HepG2 (cell line): ENCODE measurements around the gene SIDT1. TPM values are rescaled to one million over a fixed set of nuclear protein-coding genes. Genes with fewer than 3 reads are reported as not detected.

ENCODE experiments used
- DRAP1 ChIP-seq: IDR thresholded peaks from 2 replicates; pipeline ENCODE4 v1.6.1; 2016; ENCODE audit warnings: missing genetic modification reagents, missing compliant biosample characterization
- EHMT2 ChIP-seq: fragments of 200-600 bp; sonication (generic); IDR thresholded peaks from 2 replicates; pipeline ENCODE4 v1.7.0; 2017; ENCODE audit warnings: antibody characterized with exemption, low read depth, low read length, borderline replicate concordance
- GATAD1 ChIP-seq: IDR thresholded peaks from 2 replicates; pipeline ENCODE4 v1.6.1; 2016; ENCODE audit warnings: missing genetic modification reagents, missing compliant biosample characterization
- HCFC1 ChIP-seq: fragments of 150-350 bp; IDR thresholded peaks from 2 replicates; pipeline ENCODE4 v1.6.1; 2014; ENCODE audit warnings: low read depth, low read length
- HIVEP1 ChIP-seq: sonication (generic); formaldehyde crosslinking; IDR thresholded peaks from 2 replicates; pipeline ENCODE4 v1.4.0; 2020; ENCODE audit warnings: mild to moderate bottlenecking, missing genetic modification reagents
- NCOR1 ChIP-seq: fragments of 200-600 bp; sonication (generic); IDR thresholded peaks from 2 replicates; pipeline ENCODE4 v1.7.0; 2017; ENCODE audit warnings: antibody characterized with exemption, low read length, borderline replicate concordance
- NR3C1 ChIP-seq: sonication (generic); formaldehyde crosslinking; IDR thresholded peaks from 2 replicates; pipeline ENCODE4 v1.4.0; 2020; ENCODE audit warnings: missing genetic modification reagents
- PPARG ChIP-seq: conservative IDR thresholded peaks from 2 replicates; pipeline ENCODE4 v1.6.1; 2016; ENCODE audit warnings: missing biosample characterization, missing genetic modification reagents
- RARA ChIP-seq: IDR thresholded peaks from 2 replicates; pipeline ENCODE4 v1.6.1; 2016; ENCODE audit warnings: missing genetic modification reagents, missing compliant biosample characterization
- RNF2 ChIP-seq: fragments of 450-650 bp; conservative IDR thresholded peaks from 2 replicates; pipeline ENCODE4 v1.6.1; 2016; ENCODE audit warnings: low read depth
- RXRB ChIP-seq: IDR thresholded peaks from 2 replicates; pipeline ENCODE4 v1.6.1; 2016; ENCODE audit warnings: borderline replicate concordance, missing genetic modification reagents, missing compliant biosample characterization
- TEF ChIP-seq: sonication (generic); formaldehyde crosslinking; IDR thresholded peaks from 2 replicates; pipeline ENCODE4 v1.5.0; 2020; ENCODE audit warnings: missing genetic modification reagents
- ZMYM2 ChIP-seq: sonication (generic); formaldehyde crosslinking; IDR thresholded peaks from 2 replicates; pipeline ENCODE4 v1.8.0; 2022; ENCODE audit warnings: mild to moderate bottlenecking, missing genetic modification reagents
- ZNF121 ChIP-seq: sonication (generic); formaldehyde crosslinking; IDR thresholded peaks from 2 replicates; pipeline ENCODE4 v1.5.0; 2020; ENCODE audit warnings: mild to moderate bottlenecking, missing genetic modification reagents
- ZNF251 ChIP-seq: sonication (generic); formaldehyde crosslinking; IDR thresholded peaks from 2 replicates; pipeline ENCODE4 v1.9.0; 2021; ENCODE audit warnings: mild to moderate bottlenecking, missing genetic modification reagents
- ZNF543 ChIP-seq: sonication (generic); formaldehyde crosslinking; IDR thresholded peaks from 2 replicates; pipeline ENCODE4 v1.4.0; 2020; ENCODE audit warnings: mild to moderate bottlenecking, missing genetic modification reagents
- ZNF556 ChIP-seq: sonication (generic); formaldehyde crosslinking; IDR thresholded peaks from 2 replicates; pipeline ENCODE4 v1.4.0; 2020; ENCODE audit warnings: mild to moderate bottlenecking, missing genetic modification reagents, borderline replicate concordance
- ZNF629 ChIP-seq: sonication (generic); formaldehyde crosslinking; conservative IDR thresholded peaks from 2 replicates; pipeline ENCODE4 v1.5.0; 2020; ENCODE audit warnings: missing genetic modification reagents
- ZNF775 ChIP-seq: sonication (generic); formaldehyde crosslinking; IDR thresholded peaks from 2 replicates; pipeline ENCODE4 v1.4.0; 2020; ENCODE audit warnings: missing genetic modification reagents, mild to moderate bottlenecking, moderate library complexity, borderline replicate concordance
- polyA plus RNA-seq, 8 experiments: library from polyadenylated mRNA; depleted of rRNA in 3 of 8; stranded (reverse) in 7 of 8; unstranded in 1 of 8; fragments of >200 nt; fragmentation: Illumina TruSeq in 4 of 8; extraction: Trizol in 4 of 8; gene quantifications; 2 replicates each; pipeline versions ENCODE4 v1.2.1 to v1.2.3, GENCODE V29; 2011 to 2016; ENCODE audit warnings: low read depth in 4 of 8, missing spikeins in 1 of 8, mixed read lengths in 1 of 8; ENCODE audit not compliant: insufficient read depth in 1 of 8
- total RNA-seq, 5 experiments: library from RNA; depleted of rRNA; stranded (reverse); fragments of >200 nt; fragmentation: Illumina TruSeq; extraction: Trizol; gene quantifications; 2 replicates each; pipeline ENCODE4 v1.2.3, GENCODE V29; 2016; ENCODE audit warnings: low read depth in 1 of 5
- TF ChIP-seq, protein P1 (sequence below): sonication (generic); formaldehyde crosslinking; IDR thresholded peaks from 2 replicates; pipeline ENCODE4 v1.4.0; 2020; ENCODE audit warnings: missing genetic modification reagents, mild to moderate bottlenecking, borderline replicate concordance
- TF ChIP-seq, protein P2 (sequence below), 2 experiments: sonication (generic) in 1 of 2; formaldehyde crosslinking in 1 of 2; IDR thresholded peaks; 2 replicates each; pipeline versions ENCODE4 v1.5.1 to v1.6.1; 2011 to 2020; ENCODE audit warnings: borderline replicate concordance in 1 of 2, low read depth in 1 of 2, low read length in 1 of 2, mild to moderate bottlenecking in 1 of 2, missing genetic modification reagents in 1 of 2, moderate library complexity in 1 of 2
- TF ChIP-seq, protein P3 (sequence below): sonication (generic); formaldehyde crosslinking; IDR thresholded peaks from 2 replicates; pipeline ENCODE4 v1.8.0; 2022; ENCODE audit warnings: missing genetic modification reagents, mild to moderate bottlenecking, moderate library complexity, borderline replicate concordance

The SIDT1 gene
- total and polyA plus RNA-seq, 2 of the 13 experiments (the other 11 are each of a cell fraction or from before 2014, with no cell fraction given) = 0.07 TPM

DNA sequence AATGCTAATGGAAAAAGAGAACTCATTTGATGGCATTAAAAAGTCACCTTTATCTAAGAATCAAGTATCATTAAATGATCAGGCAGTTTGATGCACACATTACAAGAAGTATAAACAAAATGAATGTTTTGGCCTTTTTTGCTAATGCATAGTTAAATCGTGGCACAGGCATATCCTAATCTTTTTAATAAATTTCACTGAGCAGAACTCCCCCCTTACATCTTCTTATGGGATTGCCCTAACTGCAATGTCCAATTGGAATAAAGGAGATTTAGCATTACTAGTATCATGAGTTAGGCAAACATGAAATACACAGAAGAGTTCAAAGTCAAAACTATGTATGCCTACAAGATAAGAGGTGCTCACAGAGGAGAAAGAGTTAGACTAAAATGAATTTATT lies 131.4 kb downstream of the SIDT1 start (continued):
- TF ChIP-seq, protein P1, sequence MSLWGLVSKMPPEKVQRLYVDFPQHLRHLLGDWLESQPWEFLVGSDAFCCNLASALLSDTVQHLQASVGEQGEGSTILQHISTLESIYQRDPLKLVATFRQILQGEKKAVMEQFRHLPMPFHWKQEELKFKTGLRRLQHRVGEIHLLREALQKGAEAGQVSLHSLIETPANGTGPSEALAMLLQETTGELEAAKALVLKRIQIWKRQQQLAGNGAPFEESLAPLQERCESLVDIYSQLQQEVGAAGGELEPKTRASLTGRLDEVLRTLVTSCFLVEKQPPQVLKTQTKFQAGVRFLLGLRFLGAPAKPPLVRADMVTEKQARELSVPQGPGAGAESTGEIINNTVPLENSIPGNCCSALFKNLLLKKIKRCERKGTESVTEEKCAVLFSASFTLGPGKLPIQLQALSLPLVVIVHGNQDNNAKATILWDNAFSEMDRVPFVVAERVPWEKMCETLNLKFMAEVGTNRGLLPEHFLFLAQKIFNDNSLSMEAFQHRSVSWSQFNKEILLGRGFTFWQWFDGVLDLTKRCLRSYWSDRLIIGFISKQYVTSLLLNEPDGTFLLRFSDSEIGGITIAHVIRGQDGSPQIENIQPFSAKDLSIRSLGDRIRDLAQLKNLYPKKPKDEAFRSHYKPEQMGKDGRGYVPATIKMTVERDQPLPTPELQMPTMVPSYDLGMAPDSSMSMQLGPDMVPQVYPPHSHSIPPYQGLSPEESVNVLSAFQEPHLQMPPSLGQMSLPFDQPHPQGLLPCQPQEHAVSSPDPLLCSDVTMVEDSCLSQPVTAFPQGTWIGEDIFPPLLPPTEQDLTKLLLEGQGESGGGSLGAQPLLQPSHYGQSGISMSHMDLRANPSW (CRISPR knock-in tag) = no peak
- TF ChIP-seq NR3C1 (CRISPR knock-in tag) = no peak
- TF ChIP-seq RNF2 = no peak
- TF ChIP-seq, protein P2, sequence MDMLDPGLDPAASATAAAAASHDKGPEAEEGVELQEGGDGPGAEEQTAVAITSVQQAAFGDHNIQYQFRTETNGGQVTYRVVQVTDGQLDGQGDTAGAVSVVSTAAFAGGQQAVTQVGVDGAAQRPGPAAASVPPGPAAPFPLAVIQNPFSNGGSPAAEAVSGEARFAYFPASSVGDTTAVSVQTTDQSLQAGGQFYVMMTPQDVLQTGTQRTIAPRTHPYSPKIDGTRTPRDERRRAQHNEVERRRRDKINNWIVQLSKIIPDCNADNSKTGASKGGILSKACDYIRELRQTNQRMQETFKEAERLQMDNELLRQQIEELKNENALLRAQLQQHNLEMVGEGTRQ (IDR thresholded peaks at IDR 0.05; ENCODE audit: low read depth, low read length) = no peak
- TF ChIP-seq, protein P2 (CRISPR knock-in tag; IDR thresholded peaks at IDR 0.05; ENCODE audit: borderline replicate concordance) = no peak
- peak; percentile 77 for TF ChIP-seq PPARG
- TF ChIP-seq TEF = no peak
- TF ChIP-seq GATAD1 (CRISPR knock-in tag) = no peak
- TF ChIP-seq ZNF251 (CRISPR knock-in tag) = no peak
- TF ChIP-seq ZNF629 (CRISPR knock-in tag) = no peak
- peak; percentile 45; the same call in 1 of the 2 replicates for TF ChIP-seq RARA
- TF ChIP-seq EHMT2 = peak; percentile 72; the same call in 1 of the 2 replicates
- TF ChIP-seq ZNF121 (CRISPR knock-in tag) = no peak
- TF ChIP-seq DRAP1 (CRISPR knock-in tag) = peak; percentile 64
- TF ChIP-seq NCOR1 = peak; percentile 43; the same call in 1 of the 2 replicates
- TF ChIP-seq HCFC1 = no peak
- no peak for TF ChIP-seq HIVEP1 (CRISPR knock-in tag)
- peak; percentile 91; the same call in 1 of the 2 replicates for TF ChIP-seq ZNF775
- TF ChIP-seq, protein P3, sequence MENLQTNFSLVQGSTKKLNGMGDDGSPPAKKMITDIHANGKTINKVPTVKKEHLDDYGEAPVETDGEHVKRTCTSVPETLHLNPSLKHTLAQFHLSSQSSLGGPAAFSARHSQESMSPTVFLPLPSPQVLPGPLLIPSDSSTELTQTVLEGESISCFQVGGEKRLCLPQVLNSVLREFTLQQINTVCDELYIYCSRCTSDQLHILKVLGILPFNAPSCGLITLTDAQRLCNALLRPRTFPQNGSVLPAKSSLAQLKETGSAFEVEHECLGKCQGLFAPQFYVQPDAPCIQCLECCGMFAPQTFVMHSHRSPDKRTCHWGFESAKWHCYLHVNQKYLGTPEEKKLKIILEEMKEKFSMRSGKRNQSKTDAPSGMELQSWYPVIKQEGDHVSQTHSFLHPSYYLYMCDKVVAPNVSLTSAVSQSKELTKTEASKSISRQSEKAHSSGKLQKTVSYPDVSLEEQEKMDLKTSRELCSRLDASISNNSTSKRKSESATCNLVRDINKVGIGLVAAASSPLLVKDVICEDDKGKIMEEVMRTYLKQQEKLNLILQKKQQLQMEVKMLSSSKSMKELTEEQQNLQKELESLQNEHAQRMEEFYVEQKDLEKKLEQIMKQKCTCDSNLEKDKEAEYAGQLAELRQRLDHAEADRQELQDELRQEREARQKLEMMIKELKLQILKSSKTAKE (CRISPR knock-in tag) = no peak
- TF ChIP-seq ZNF543 = no peak
- peak; percentile 53 for TF ChIP-seq RXRB (CRISPR knock-in tag)
- TF ChIP-seq ZNF556 (CRISPR knock-in tag) = no peak
- TF ChIP-seq ZMYM2 = no peak
